HEK293 (cell line): Measurements from ENCODE around the gene F3.

Experiments
- CTCF ChIP-seq: fragments of 450-650 bp; formaldehyde crosslinking; IDR thresholded peaks from 2 replicates; pipeline ENCODE4 v1.5.1; 2016; ENCODE audit warnings: missing biosample characterization, missing genetic modification characterization
- OVOL3 ChIP-seq: fragments of 450-650 bp; formaldehyde crosslinking; IDR thresholded peaks from 2 replicates; pipeline ENCODE4 v1.5.1; 2016; ENCODE audit warnings: missing biosample characterization, missing genetic modification characterization
- SALL2 ChIP-seq: fragments of 450-650 bp; formaldehyde crosslinking; IDR thresholded peaks from 2 replicates; pipeline ENCODE4 v1.5.0; 2017; ENCODE audit warnings: missing biosample characterization, mild to moderate bottlenecking, missing genetic modification characterization, borderline replicate concordance
- SCRT2 ChIP-seq: fragments of 450-650 bp; formaldehyde crosslinking; IDR thresholded peaks from 2 replicates; pipeline ENCODE4 v1.5.1; 2016; ENCODE audit warnings: missing biosample characterization, missing genetic modification characterization
- SETDB1 ChIP-seq: IDR thresholded peaks from one replicate; pipeline ENCODE4 v1.6.1; 2017; ENCODE audit warnings: mild to moderate bottlenecking, low read length, moderate library complexity, mixed read lengths; ENCODE audit not compliant: insufficient read length
- TSHZ1 ChIP-seq: fragments of 450-650 bp; formaldehyde crosslinking; IDR thresholded peaks from 2 replicates; pipeline ENCODE4 v1.5.1; 2016; ENCODE audit warnings: missing biosample characterization, missing genetic modification characterization, borderline replicate concordance
- YY1 ChIP-seq: fragments of 450-650 bp; formaldehyde crosslinking; IDR thresholded peaks from 2 replicates; pipeline ENCODE4 v1.5.1; 2018; ENCODE audit warnings: missing biosample characterization, missing genetic modification characterization
- ZNF18 ChIP-seq: fragments of 450-650 bp; formaldehyde crosslinking; IDR thresholded peaks from 2 replicates; pipeline ENCODE4 v1.5.1; 2016; ENCODE audit warnings: missing biosample characterization, missing genetic modification characterization

GRCh38 chr1:94538243-94538827 lies 3.2 kb downstream of the F3 start:
- TF ChIP-seq SETDB1 (no peak), YY1 (tag by site-specific recombination) (no peak), ZNF18 (tag by site-specific recombination) (no peak), CTCF (tag by site-specific recombination) (no peak), OVOL3 (tag by site-specific recombination) (no peak), SALL2 (tag by site-specific recombination) (no peak), SCRT2 (tag by site-specific recombination) (no peak), TSHZ1 (tag by site-specific recombination) (no peak)
